Natural killer cell treated with Interleukin-12 subunit alpha and Interleukin-12 subunit beta and Interleukin-15 and Interleukin-18, amount 100 ng/mL, for 72 hours (primary cell): ENCODE data around the gene NAA35. TPM values are rescaled to one million over a fixed set of nuclear protein-coding genes. Genes with fewer than 3 reads are reported as not detected.

ENCODE experiments used
- total RNA-seq, 2 donors: library from RNA; stranded (reverse); gene quantifications; one replicate each; pipeline ENCODE4 v1.2.3, GENCODE V29; 2022

The NAA35 gene
- total RNA-seq, 2 donors from 2014 or later = 26.7 to 33.7 TPM

Other genes starting within 250 kb of the NAA35 start
- 10 to 100 TPM; 41.1 to 49.6 TPM for gene AGTPBP1, start 199.2 kb upstream of the NAA35 start, total RNA-seq
- gene GOLM1, start 158.4 kb downstream of the NAA35 start, total RNA-seq = 10 to 100 TPM in 1 of 2 donors, 1 to 10 TPM in 1; 3.6 to 20.5 TPM